CD14-positive monocyte (primary cell): ENCODE measurements around the gene ZNF776. TPM values are rescaled to one million over a fixed set of nuclear protein-coding genes. Genes with fewer than 3 reads are reported as not detected.

Experiments
- DNase-seq, 3 donors: peaks; one replicate each; pipeline ENCODE4 v3.0.0-alpha.2; 2011 to 2022
- H2AFZ ChIP-seq: 2 replicates; pipeline ENCODE4 v1.6.0; 2012; ENCODE audit warnings: mild to moderate bottlenecking, low read depth, low read length, inconsistent platforms; ENCODE audit not compliant: insufficient read depth, poor library complexity, severe bottlenecking
- H3K27ac ChIP-seq, 2 donors: 1 replicate in 1 of 2; 2 replicates in 1 of 2; pipeline ENCODE4 v1.5.1; 2012 to 2013; ENCODE audit warnings: low read length in 2 of 2, control low read depth in 1 of 2, inconsistent platforms in 1 of 2, low read depth in 1 of 2, mild to moderate bottlenecking in 1 of 2
- H3K27me3 ChIP-seq, 2 donors: one replicate each; pipeline versions ENCODE4 v1.6.0 to v1.6.1; 2011 to 2013; ENCODE audit warnings: low read length in 2 of 2; ENCODE audit not compliant: control insufficient read depth in 2 of 2, insufficient read depth in 2 of 2
- H3K36me3 ChIP-seq, 2 donors: replicated peaks in 1 of 2; 1 replicate in 1 of 2; 2 replicates in 1 of 2; pipeline versions ENCODE4 v1.5.1 to v1.6.1; 2012 to 2013; ENCODE audit warnings: low read length in 2 of 2, control low read depth in 1 of 2, inconsistent platforms in 1 of 2, mild to moderate bottlenecking in 1 of 2; ENCODE audit not compliant: insufficient read depth in 2 of 2, control insufficient read depth in 1 of 2
- H3K4me1 ChIP-seq, 2 donors: 1 replicate in 1 of 2; 2 replicates in 1 of 2; pipeline versions ENCODE4 v1.5.1 to v1.6.1; 2012 to 2013; ENCODE audit warnings: low read length in 2 of 2, control low read depth in 1 of 2, inconsistent platforms in 1 of 2, mild to moderate bottlenecking in 1 of 2, moderate library complexity in 1 of 2; ENCODE audit not compliant: insufficient read depth in 2 of 2, control insufficient read depth in 1 of 2
- H3K4me2 ChIP-seq: replicated peaks from 2 replicates; pipeline ENCODE3; 2012; ENCODE audit warnings: low read length, moderate library complexity, mild to moderate bottlenecking; ENCODE audit not compliant: poor library complexity, severe bottlenecking; ENCODE audit errors: extremely low read depth
- H3K4me3 ChIP-seq, 3 experiments: fragments of 200-600 bp in 1 of 3; sonication (generic) in 1 of 3; replicated peaks in 1 of 3; 1 replicate in 2 of 3; 2 replicates in 1 of 3; pipeline ENCODE4 v1.5.1; 2011 to 2013; ENCODE audit warnings: low read length in 3 of 3, mild to moderate bottlenecking in 3 of 3, control low read depth in 2 of 3, low read depth in 2 of 3, inconsistent platforms in 1 of 3, moderate library complexity in 1 of 3
- H3K79me2 ChIP-seq: 2 replicates; pipeline ENCODE4 v1.6.0; 2012; ENCODE audit warnings: mild to moderate bottlenecking, control low read depth, inconsistent platforms, low read length, moderate library complexity; ENCODE audit not compliant: insufficient read depth
- H3K9ac ChIP-seq: 2 replicates; pipeline ENCODE4 v1.6.0; 2017; ENCODE audit warnings: low read length, mild to moderate bottlenecking; ENCODE audit not compliant: insufficient read depth, poor library complexity, severe bottlenecking
- H3K9me3 ChIP-seq, 2 donors: replicated peaks in 1 of 2; 1 replicate in 1 of 2; 2 replicates in 1 of 2; pipeline versions ENCODE4 v1.5.1 to v1.6.1; 2012 to 2013; ENCODE audit warnings: low read length in 2 of 2, control low read depth in 1 of 2; ENCODE audit not compliant: control insufficient read depth in 1 of 2, insufficient read depth in 1 of 2
- H4K20me1 ChIP-seq: 2 replicates; pipeline ENCODE4 v1.6.0; 2012; ENCODE audit warnings: mild to moderate bottlenecking, low read length, control low read depth, moderate library complexity; ENCODE audit not compliant: insufficient read depth
- H3K27ac Mint-ChIP-seq, 7 donors: one replicate each; pipeline ENCODE4 v1.8.0; 2020; ENCODE audit warnings: mild to moderate bottlenecking in 7 of 7, mixed read lengths in 7 of 7, moderate library complexity in 6 of 7, inconsistent platforms in 2 of 7
- H3K27me3 Mint-ChIP-seq, 3 donors: one replicate each; pipeline ENCODE4 v1.8.0; 2021 to 2022; ENCODE audit warnings: low read depth in 3 of 3, mild to moderate bottlenecking in 3 of 3, mixed read lengths in 3 of 3, moderate library complexity in 3 of 3, inconsistent platforms in 1 of 3
- H3K36me3 Mint-ChIP-seq, 2 donors: one replicate each; pipeline ENCODE4 v1.8.0; 2020; ENCODE audit warnings: mixed read lengths in 2 of 2, inconsistent platforms in 1 of 2, mild to moderate bottlenecking in 1 of 2
- H3K4me1 Mint-ChIP-seq: one replicate; pipeline ENCODE4 v1.8.0; 2020; ENCODE audit warnings: mild to moderate bottlenecking, mixed read lengths
- H3K4me3 Mint-ChIP-seq, 2 donors: one replicate each; pipeline ENCODE4 v1.8.0; 2020; ENCODE audit warnings: mild to moderate bottlenecking in 2 of 2, mixed read lengths in 2 of 2, moderate library complexity in 1 of 2
- H3K9me3 Mint-ChIP-seq, 7 donors: one replicate each; pipeline ENCODE4 v1.8.0; 2020 to 2022; ENCODE audit warnings: mixed read lengths in 7 of 7, mild to moderate bottlenecking in 6 of 7, moderate library complexity in 6 of 7, inconsistent platforms in 2 of 7
- WGBS: methylation state at CpG from one replicate; pipeline ENCODE4 v1.1.5; 2013; ENCODE audit warnings: missing lambda C conversion rate; ENCODE audit not compliant: insufficient coverage; 5-methylcytosine and 5-hydroxymethylcytosine counted together
- intact Hi-C, 2 donors: fragments of 100-400 bp; cut with micrococcal nuclease; formaldehyde crosslinking; loops; one replicate each; pipeline versions ENCODE4 v1.15.0 to v1.15.1; 2023
- polyA minus RNA-seq: library from RNA; depleted of rRNA, polyadenylated mRNA; stranded (reverse); fragments of >200 nt; gene quantifications from 2 replicates; pipeline ENCODE4 v1.2.3, GENCODE V29; 2012
- polyA plus RNA-seq, 3 donors: library from polyadenylated mRNA; depleted of rRNA in 1 of 3; unstranded in 2 of 3; stranded (reverse) in 1 of 3; fragments of 300-500 nt in 2 of 3; fragments of >200 nt in 1 of 3; fragmentation: Illumina TruSeq in 2 of 3; gene quantifications; 1 replicate in 2 of 3; 2 replicates in 1 of 3; pipeline ENCODE4 v1.2.3, GENCODE V29; 2012 to 2021
- total RNA-seq, 12 experiments: library from RNA in 1 of 12; stranded (reverse) in 1 of 12; fragments of 120-200 nt in 1 of 12; gene quantifications; one replicate each; pipeline ENCODE4 v1.2.4 and lab custom pipeline; 2013 to 2026; ENCODE audit warnings: mixed read lengths in 6 of 12, inconsistent platforms in 1 of 12
- TF ChIP-seq, protein P1 (sequence below): fragments of 200-600 bp; IDR thresholded peaks from one replicate; pipeline ENCODE4 v1.8.0; 2022; ENCODE audit warnings: antibody characterized with exemption, mild to moderate bottlenecking

ZNF776 gene
- 13.2 TPM for total RNA-seq (2013)
- polyA plus RNA-seq: 1 to 10 TPM; 1.9 to 4.4 (median 2.9) TPM
- 12.5 and 13.9 TPM in 2 replicates for polyA minus RNA-seq
- 11.1 to 28.4 (median 22.3) reads per million in 11 experiments for total RNA-seq (lab: John Stamatoyannopoulos, UW)

DNA sequence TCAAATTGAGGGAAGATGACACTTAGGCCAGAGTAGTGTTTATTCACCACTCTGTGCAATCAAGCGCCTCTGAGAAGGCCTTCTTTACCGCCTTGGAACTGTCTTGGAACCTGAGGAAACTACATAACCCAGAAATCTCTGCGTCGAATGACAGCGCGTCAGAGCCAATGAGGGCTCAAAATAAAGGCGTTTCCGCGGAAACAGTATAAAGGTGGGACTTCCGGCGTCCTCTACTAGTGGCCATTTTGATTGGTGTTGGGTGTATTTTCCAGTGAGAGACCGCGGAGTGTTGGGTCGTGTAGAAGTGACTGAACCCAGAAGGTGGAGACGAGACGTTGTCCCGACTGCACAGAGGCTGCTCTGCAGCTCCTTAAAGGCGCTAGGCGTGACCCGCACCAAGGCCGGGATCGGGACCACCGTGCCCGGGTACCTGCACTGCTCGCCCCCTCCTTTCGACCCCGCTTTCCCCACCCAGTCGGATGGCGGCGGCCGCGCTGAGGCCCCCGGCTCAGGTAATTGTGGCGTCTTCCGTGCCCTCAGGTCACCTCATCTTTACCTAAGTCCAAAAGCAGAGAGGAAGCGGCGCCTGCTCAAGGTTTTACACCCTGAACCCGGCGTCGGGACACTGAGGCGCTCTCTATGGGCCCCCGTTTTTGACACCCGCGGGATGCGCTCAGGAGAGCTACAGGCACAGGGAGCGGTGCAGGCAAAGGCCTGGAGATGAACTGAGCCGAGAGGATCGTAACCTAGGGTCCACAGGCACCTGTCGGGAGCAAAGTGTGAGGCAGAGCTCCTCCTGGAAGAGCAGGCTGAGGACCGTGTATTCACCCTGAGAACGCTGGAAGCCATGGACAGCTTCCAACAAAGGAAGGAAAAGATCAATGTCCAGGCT is at the start of gene ZNF776:
Gene ZNF776, plus strand, starts transcription at position 236 of the 892 bp plus-strand sequence. Its CDS starts 244 bp downstream, at position 480.
- Histone ChIP-seq H3K79me2 (peaks cover 40% of the 10 kb centered on the region), H3K9ac (peak within 1 kb of the TSS; percentile 90), H3K4me2 (peak within 1 kb of the TSS; percentile 95), H2AFZ (peak within 1 kb of the TSS; percentile 94), H3K9me3 (peaks cover 39 to 41% of the 10 kb centered on the region in 2 donors), H3K4me3 (peak within 1 kb of the TSS; percentile 84 to 92 (median 87)), H3K27ac (peak within 1 kb of the TSS; percentile 68 to 89), H3K4me1 (peaks cover 13% of the 10 kb centered on the region in 2 donors), H4K20me1 (no peaks in the 10 kb centered on the region), H3K27me3 (no peaks in the 10 kb centered on the region), H3K36me3 (peaks cover 29 to 38% of the 10 kb centered on the region in 2 donors)
- TF ChIP-seq, protein P1, sequence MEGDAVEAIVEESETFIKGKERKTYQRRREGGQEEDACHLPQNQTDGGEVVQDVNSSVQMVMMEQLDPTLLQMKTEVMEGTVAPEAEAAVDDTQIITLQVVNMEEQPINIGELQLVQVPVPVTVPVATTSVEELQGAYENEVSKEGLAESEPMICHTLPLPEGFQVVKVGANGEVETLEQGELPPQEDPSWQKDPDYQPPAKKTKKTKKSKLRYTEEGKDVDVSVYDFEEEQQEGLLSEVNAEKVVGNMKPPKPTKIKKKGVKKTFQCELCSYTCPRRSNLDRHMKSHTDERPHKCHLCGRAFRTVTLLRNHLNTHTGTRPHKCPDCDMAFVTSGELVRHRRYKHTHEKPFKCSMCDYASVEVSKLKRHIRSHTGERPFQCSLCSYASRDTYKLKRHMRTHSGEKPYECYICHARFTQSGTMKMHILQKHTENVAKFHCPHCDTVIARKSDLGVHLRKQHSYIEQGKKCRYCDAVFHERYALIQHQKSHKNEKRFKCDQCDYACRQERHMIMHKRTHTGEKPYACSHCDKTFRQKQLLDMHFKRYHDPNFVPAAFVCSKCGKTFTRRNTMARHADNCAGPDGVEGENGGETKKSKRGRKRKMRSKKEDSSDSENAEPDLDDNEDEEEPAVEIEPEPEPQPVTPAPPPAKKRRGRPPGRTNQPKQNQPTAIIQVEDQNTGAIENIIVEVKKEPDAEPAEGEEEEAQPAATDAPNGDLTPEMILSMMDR: no peak
- intact Hi-C loops: loop anchor here (2.0 to 10.0 kb wide), 5 partner anchors 20 to 258 kb away; partner anchors contain the start of genes ZNF417 (in 1 of the 2), ZNF586 (in 1 of the 2), ZNF606 (in 1 of the 2) and ZNF671 (in 1 of the 2)
- peaks cover 2 to 3% (median 2%) of the 10 kb centered on the region in 3 donors for H3K27me3 Mint-ChIP-seq
- H3K36me3 Mint-ChIP-seq: peaks cover 36 to 44% of the 10 kb centered on the region in 2 donors
- DNase-seq: peak; percentile 85 to 94 (median 87)
- H3K27ac Mint-ChIP-seq: peak within 1 kb of the TSS; percentile 91 to 97 (median 95)
- H3K9me3 Mint-ChIP-seq: peaks cover 24 to 75% (median 47%) of the 10 kb centered on the region in 7 donors
- H3K4me3 Mint-ChIP-seq: peak within 1 kb of the TSS; percentile 98 to 99
- WGBS: 2% methylated on average over 51 of the region's 51 CpGs
- H3K4me1 Mint-ChIP-seq: peaks cover 21% of the 10 kb centered on the region

DNA sequence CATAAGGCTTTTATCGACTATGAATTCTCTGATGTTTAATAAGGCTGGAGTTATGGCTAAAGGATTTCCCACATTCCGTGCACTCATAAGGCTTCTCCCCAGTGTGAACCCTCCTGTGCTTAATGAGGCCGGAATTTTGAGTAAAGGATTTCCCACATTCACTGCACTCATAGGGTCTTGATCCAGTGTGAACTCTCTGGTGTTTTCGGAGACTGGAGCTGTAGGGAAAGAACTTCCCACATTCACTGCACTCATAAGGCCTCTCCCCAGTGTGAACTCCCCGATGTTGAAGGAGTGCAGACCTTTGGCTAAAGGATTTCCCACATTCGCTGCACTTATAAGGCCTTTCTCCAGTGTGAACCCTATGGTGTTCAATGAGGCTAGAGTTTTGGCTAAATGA is 45.0 kb upstream of the ZNF776 start:
- no CpG with 5 or more reads among the region's 6 CpGs for WGBS
- Mint-ChIP-seq H3K27ac (no peak overlapping the region), H3K9me3 (peaks cover 49 to 95% (median 66%) of the 10 kb centered on the region in 7 donors), H3K36me3 (peaks cover 23 to 60% of the 10 kb centered on the region in 2 donors), H3K4me3 (no peak overlapping the region), H3K4me1 (peaks cover 2% of the 10 kb centered on the region), H3K27me3 (peaks cover 0 to 2% (median 1%) of the 10 kb centered on the region in 3 donors)
- Histone ChIP-seq H4K20me1 (no peaks in the 10 kb centered on the region), H3K4me2 (no peak overlapping the region), H3K9me3 (peaks cover 82 to 90% of the 10 kb centered on the region in 2 donors), H3K4me3 (no peak overlapping the region), H3K27me3 (no peaks in the 10 kb centered on the region), H2AFZ (no peak overlapping the region), H3K36me3 (peaks cover 0 to 36% of the 10 kb centered on the region in 2 donors), H3K27ac (no peak overlapping the region), H3K9ac (no peak overlapping the region), H3K79me2 (no peaks in the 10 kb centered on the region), H3K4me1 (no peaks in the 10 kb centered on the region)
- TF ChIP-seq, protein P1: no peak
- intact Hi-C loops: no loop called here
- DNase-seq: no peak
